MM.1S (cell line): ENCODE measurements around the gene CACHD1.

Experiments used
- DNase-seq: peaks from one replicate; pipeline ENCODE4 v3.0.0-alpha.2; 2015
- H2AFZ ChIP-seq: fragments of 300-600 bp; sonication (generic); 2 replicates; pipeline ENCODE4 v1.6.0; 2016; ENCODE audit warnings: antibody characterized with exemption, low read length
- H3F3A ChIP-seq: fragments of 300-600 bp; sonication (generic); 2 replicates; pipeline ENCODE4 v1.6.1; 2016; ENCODE audit warnings: mild to moderate bottlenecking, antibody characterized with exemption, low read length, moderate library complexity, mixed read lengths; ENCODE audit not compliant: insufficient read depth
- H3K27ac ChIP-seq: fragments of 300-600 bp; sonication (generic); 2 replicates; pipeline ENCODE4 v1.5.1; 2016; ENCODE audit warnings: mild to moderate bottlenecking, low read length
- H3K27me3 ChIP-seq: fragments of 300-600 bp; sonication (generic); replicated peaks from 2 replicates; pipeline ENCODE4 v1.6.0; 2016; ENCODE audit warnings: low read length; ENCODE audit not compliant: insufficient read depth
- H3K36me3 ChIP-seq: fragments of 300-600 bp; sonication (generic); replicated peaks from 2 replicates; pipeline ENCODE4 v1.6.1; 2016; ENCODE audit warnings: mild to moderate bottlenecking, low read length, mixed read lengths; ENCODE audit not compliant: insufficient read depth
- H3K4me1 ChIP-seq: fragments of 300-600 bp; sonication (generic); 2 replicates; pipeline ENCODE4 v1.6.1; 2016; ENCODE audit warnings: low read length, mixed read lengths
- H3K4me2 ChIP-seq: fragments of 300-600 bp; sonication (generic); 2 replicates; pipeline ENCODE4 v1.6.0; 2016; ENCODE audit warnings: low read depth, low read length
- H3K4me3 ChIP-seq: fragments of 300-600 bp; sonication (generic); 2 replicates; pipeline ENCODE4 v1.5.1; 2016; ENCODE audit warnings: low read length, mixed read lengths
- H3K79me2 ChIP-seq: fragments of 300-600 bp; sonication (generic); 2 replicates; pipeline ENCODE4 v1.6.1; 2016; ENCODE audit warnings: mixed run types, low read length, mixed read lengths
- H3K9ac ChIP-seq: fragments of 300-600 bp; sonication (generic); 2 replicates; pipeline ENCODE4 v1.6.1; 2016; ENCODE audit warnings: low read length, mixed read lengths
- H3K9me2 ChIP-seq: fragments of 300-600 bp; sonication (generic); replicated peaks from 2 replicates; pipeline ENCODE4 v1.6.1; 2016; ENCODE audit warnings: mild to moderate bottlenecking, low read length, mixed read lengths; ENCODE audit not compliant: insufficient read depth
- H3K9me3 ChIP-seq: fragments of 300-600 bp; sonication (generic); replicated peaks from 2 replicates; pipeline ENCODE4 v1.6.1; 2016; ENCODE audit warnings: mild to moderate bottlenecking, low read length, mixed read lengths; ENCODE audit not compliant: insufficient read depth
- H4K20me1 ChIP-seq: fragments of 300-600 bp; sonication (generic); 2 replicates; pipeline ENCODE4 v1.6.1; 2016; ENCODE audit warnings: mild to moderate bottlenecking, low read length, moderate library complexity, mixed read lengths; ENCODE audit not compliant: insufficient read depth
- CTCF ChIP-seq: fragments of 300-600 bp; sonication (generic); IDR thresholded peaks from 2 replicates; pipeline ENCODE4 v1.5.1; 2016; ENCODE audit warnings: antibody characterized with exemption, low read length, mixed read lengths
- EZH2 ChIP-seq: fragments of 300-600 bp; sonication (generic); optimal IDR thresholded peaks from 2 replicates; pipeline ENCODE3; 2017; ENCODE audit warnings: low read depth, mild to moderate bottlenecking, antibody characterized with exemption, low read length, mixed read lengths
- EZH2phosphoT487 ChIP-seq: fragments of 300-600 bp; sonication (generic); IDR thresholded peaks from 2 replicates; pipeline ENCODE4 v1.6.1; 2018; ENCODE audit warnings: antibody characterized with exemption, low read length

Gene CACHD1

DNA sequence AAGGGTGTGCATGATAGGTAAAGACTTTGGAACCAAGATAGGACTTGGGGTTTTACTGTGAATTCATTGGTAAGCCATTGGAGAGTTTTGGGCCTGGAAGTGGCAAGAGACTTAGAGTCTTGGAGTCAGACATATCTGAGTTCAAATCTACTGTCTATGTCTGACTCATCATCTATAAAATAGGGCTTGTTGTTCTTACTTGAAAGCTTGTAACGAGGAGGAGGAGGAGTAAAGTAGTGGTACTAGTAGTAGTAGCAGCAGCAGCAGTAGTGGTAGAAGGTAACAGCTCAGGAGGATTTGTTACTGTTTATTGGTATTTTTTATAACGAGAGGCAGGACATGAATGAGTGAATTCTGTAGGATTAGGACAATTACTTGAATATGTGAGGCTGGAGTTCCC, 62.7 kb downstream of the CACHD1 start:
- no peaks in the 10 kb centered on the region for H3K79me2 ChIP-seq
- H3K36me3 ChIP-seq: no peaks in the 10 kb centered on the region
- TF ChIP-seq EZH2phosphoT487 (no peak), EZH2 (no peak)
- no peak for DNase-seq
- no peaks in the 10 kb centered on the region for H3K4me1 ChIP-seq
- no peaks in the 10 kb centered on the region for H3K9me2 ChIP-seq
- H3K9ac ChIP-seq: no peak overlapping the region
- H3K4me2 ChIP-seq: no peak overlapping the region
- no peak overlapping the region for H2AFZ ChIP-seq
- H4K20me1 ChIP-seq: no peaks in the 10 kb centered on the region
- H3K9me3 ChIP-seq: no peaks in the 10 kb centered on the region
- H3K27ac ChIP-seq: no peak overlapping the region
- no peak overlapping the region for H3K4me3 ChIP-seq
- no peaks in the 10 kb centered on the region for H3F3A ChIP-seq
- H3K27me3 ChIP-seq: no peaks in the 10 kb centered on the region

GRCh38 chr1:64535938-64536835, 66.3 kb downstream of the CACHD1 start:
- Histone ChIP-seq H3K4me3 (no peak overlapping the region), H3K9me3 (no peaks in the 10 kb centered on the region), H3K4me2 (no peak overlapping the region), H2AFZ (no peak overlapping the region), H4K20me1 (no peaks in the 10 kb centered on the region), H3K27ac (no peak overlapping the region), H3F3A (no peaks in the 10 kb centered on the region), H3K9ac (no peak overlapping the region), H3K4me1 (no peaks in the 10 kb centered on the region), H3K9me2 (no peaks in the 10 kb centered on the region), H3K36me3 (no peaks in the 10 kb centered on the region), H3K27me3 (no peaks in the 10 kb centered on the region), H3K79me2 (no peaks in the 10 kb centered on the region)
- TF ChIP-seq CTCF (no peak), EZH2 (no peak), EZH2phosphoT487 (no peak)
- no peak for DNase-seq

DNA sequence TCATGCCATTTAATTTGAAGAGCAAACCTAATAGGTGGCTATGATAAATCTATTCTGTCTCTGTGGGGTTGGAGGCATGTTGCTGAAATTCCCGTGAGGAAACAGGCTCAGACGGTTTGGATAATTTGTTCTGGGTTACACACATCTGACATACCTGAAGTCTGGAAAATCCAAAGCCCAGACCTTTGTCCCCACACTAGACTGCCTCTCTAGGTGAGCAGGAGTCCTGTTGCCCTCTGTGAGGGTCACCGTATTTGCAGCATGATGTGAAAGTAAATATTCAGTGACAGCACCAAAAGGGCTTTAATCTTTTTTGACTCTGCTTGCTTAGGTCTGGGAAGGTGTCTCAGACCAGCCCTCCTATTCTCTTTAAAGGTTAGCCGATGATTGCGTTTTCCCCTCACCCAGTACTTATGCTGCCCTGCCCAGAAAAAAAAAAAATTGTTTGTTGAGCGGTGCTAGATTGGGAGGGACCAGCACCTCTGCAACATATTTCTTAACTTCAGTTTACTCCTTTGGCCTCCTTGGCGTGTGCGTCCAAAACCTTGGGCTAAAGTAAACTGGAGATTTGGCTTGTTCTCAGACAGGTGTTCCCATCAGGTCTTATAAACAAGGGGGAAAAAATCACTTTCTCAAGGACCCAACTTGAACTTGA, 67.0 kb downstream of the CACHD1 start:
- Histone ChIP-seq H3K4me2 (no peak overlapping the region), H3F3A (no peaks in the 10 kb centered on the region), H3K79me2 (no peaks in the 10 kb centered on the region), H3K27ac (no peak overlapping the region), H3K27me3 (no peaks in the 10 kb centered on the region), H3K9me2 (no peaks in the 10 kb centered on the region), H3K9me3 (no peaks in the 10 kb centered on the region), H3K4me3 (no peak overlapping the region), H4K20me1 (no peaks in the 10 kb centered on the region), H2AFZ (no peak overlapping the region), H3K9ac (no peak overlapping the region), H3K4me1 (no peaks in the 10 kb centered on the region), H3K36me3 (no peaks in the 10 kb centered on the region)
- TF ChIP-seq EZH2phosphoT487 (no peak), CTCF (no peak), EZH2 (no peak)
- no peak for DNase-seq

GRCh38 chr1:64537942-64538341, 68.0 kb downstream of the CACHD1 start:
- no peaks in the 10 kb centered on the region for H4K20me1 ChIP-seq
- no peaks in the 10 kb centered on the region for H3K9me3 ChIP-seq
- no peaks in the 10 kb centered on the region for H3K27me3 ChIP-seq
- DNase-seq: no peak
- H3K9ac ChIP-seq: no peak overlapping the region
- no peaks in the 10 kb centered on the region for H3F3A ChIP-seq
- TF ChIP-seq CTCF (no peak), EZH2 (no peak), EZH2phosphoT487 (no peak)
- no peaks in the 10 kb centered on the region for H3K4me1 ChIP-seq
- H3K4me3 ChIP-seq: no peak overlapping the region
- H3K79me2 ChIP-seq: no peaks in the 10 kb centered on the region
- no peaks in the 10 kb centered on the region for H3K9me2 ChIP-seq
- H2AFZ ChIP-seq: no peak overlapping the region
- H3K27ac ChIP-seq: no peak overlapping the region
- H3K36me3 ChIP-seq: no peaks in the 10 kb centered on the region
- no peak overlapping the region for H3K4me2 ChIP-seq
